GM23338 (cell line): ENCODE measurements around the gene MOXD1.

Experiments used
- CTCF ChIP-seq, 2 experiments: fragments of 200-600 bp in 1 of 2; sonication (generic) in 1 of 2; conservative IDR thresholded peaks; 2 replicates each; pipeline versions ENCODE4 v1.5.1 to v1.6.1; 2016 to 2017; ENCODE audit warnings: antibody characterized with exemption in 2 of 2, low read depth in 2 of 2, mild to moderate bottlenecking in 2 of 2, moderate library complexity in 1 of 2
- EZH2 ChIP-seq: fragments of 200-600 bp; sonication (generic); IDR thresholded peaks from one replicate; pipeline ENCODE4 v1.8.0; 2017; ENCODE audit warnings: antibody characterized with exemption, mild to moderate bottlenecking, low read depth; ENCODE audit not compliant: unreplicated experiment
- REST ChIP-seq: IDR thresholded peaks from one replicate; pipeline ENCODE4 v1.6.1; 2018; ENCODE audit warnings: antibody characterized with exemption; ENCODE audit not compliant: unreplicated experiment

- TF ChIP-seq CTCF (conservative IDR thresholded peaks at IDR 0.05; ENCODE audit: low read depth in 2 of 2), result no peak
- no peak for TF ChIP-seq REST
- TF ChIP-seq EZH2, result no peak
These were observed 13.0 kb upstream of the MOXD1 start for GRCh38 chr6:132414322-132414721.
